Measurements from ENCODE around the gene ADD1.

ADD1 gene

DNA sequence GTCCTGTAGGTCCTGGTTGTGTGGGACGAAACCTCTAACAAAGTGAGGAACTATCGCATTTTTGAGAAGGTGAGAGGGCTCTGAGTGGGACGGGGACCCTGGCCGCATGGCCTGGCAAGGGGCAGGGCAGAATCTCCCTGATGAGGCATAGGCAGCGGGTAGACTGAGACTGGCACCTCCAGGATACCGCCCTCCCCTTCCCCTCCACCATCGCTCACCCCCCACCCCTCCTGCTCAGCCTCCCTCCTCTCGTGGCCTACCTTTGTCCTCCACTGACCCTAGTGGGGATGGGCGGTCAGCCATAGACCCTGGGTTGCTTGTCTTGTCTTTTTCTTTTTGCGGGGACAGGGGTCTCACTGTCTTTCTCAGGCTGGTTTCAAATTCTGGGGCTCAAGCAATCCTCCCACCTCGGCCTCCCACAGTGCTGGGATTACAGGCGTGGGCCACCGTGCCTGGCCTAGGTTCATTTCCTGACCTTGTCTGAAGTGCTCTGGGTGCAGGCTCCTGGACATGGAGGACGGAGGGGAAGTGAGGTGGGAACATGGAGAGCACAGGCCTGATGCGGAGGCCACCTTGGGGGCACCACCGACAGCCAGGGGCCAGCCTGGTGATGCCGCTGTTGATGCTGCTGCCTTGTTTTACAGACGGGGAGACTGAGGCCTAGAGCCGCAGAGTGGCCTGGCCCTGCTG is 10.5 kb upstream of the ADD1 start:
- in situ Hi-C loops (cut with HindIII; ENCODE audit: low sequenced_read_pairs) = no loop called here
- H3K4me3 ChIP-seq (ENCODE audit: low read depth, low read length) = no peak overlapping the region
- TF ChIP-seq, protein P1, sequence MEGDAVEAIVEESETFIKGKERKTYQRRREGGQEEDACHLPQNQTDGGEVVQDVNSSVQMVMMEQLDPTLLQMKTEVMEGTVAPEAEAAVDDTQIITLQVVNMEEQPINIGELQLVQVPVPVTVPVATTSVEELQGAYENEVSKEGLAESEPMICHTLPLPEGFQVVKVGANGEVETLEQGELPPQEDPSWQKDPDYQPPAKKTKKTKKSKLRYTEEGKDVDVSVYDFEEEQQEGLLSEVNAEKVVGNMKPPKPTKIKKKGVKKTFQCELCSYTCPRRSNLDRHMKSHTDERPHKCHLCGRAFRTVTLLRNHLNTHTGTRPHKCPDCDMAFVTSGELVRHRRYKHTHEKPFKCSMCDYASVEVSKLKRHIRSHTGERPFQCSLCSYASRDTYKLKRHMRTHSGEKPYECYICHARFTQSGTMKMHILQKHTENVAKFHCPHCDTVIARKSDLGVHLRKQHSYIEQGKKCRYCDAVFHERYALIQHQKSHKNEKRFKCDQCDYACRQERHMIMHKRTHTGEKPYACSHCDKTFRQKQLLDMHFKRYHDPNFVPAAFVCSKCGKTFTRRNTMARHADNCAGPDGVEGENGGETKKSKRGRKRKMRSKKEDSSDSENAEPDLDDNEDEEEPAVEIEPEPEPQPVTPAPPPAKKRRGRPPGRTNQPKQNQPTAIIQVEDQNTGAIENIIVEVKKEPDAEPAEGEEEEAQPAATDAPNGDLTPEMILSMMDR (IDR thresholded peaks at IDR 0.05; ENCODE audit: low read depth, low read length) = no peak
- no peak for DNase-seq (ENCODE audit: low read depth, low spot score)

DNA sequence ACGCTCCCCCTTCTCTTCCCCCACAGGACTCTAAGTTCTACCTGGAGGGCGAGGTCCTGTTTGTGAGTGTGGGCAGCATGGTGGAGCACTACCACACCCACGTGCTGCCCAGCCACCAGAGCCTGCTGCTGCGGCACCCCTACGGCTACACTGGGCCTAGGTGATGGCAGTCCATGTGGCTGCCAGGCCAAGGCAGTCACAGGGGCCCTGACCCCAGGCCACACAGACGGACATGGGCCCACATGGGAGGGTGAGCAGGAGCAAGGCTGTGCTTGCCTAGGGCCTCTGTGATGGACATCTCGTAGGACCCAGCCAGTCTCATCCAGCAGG is 10.0 kb upstream of the ADD1 start:
- in situ Hi-C loops (cut with HindIII; ENCODE audit: low sequenced_read_pairs) = no loop called here
- no peak for DNase-seq (ENCODE audit: low read depth, low spot score)
- TF ChIP-seq, protein P1 (IDR thresholded peaks at IDR 0.05; ENCODE audit: low read depth, low read length) = no peak
- no peak overlapping the region for H3K4me3 ChIP-seq (ENCODE audit: low read depth, low read length)

DNA sequence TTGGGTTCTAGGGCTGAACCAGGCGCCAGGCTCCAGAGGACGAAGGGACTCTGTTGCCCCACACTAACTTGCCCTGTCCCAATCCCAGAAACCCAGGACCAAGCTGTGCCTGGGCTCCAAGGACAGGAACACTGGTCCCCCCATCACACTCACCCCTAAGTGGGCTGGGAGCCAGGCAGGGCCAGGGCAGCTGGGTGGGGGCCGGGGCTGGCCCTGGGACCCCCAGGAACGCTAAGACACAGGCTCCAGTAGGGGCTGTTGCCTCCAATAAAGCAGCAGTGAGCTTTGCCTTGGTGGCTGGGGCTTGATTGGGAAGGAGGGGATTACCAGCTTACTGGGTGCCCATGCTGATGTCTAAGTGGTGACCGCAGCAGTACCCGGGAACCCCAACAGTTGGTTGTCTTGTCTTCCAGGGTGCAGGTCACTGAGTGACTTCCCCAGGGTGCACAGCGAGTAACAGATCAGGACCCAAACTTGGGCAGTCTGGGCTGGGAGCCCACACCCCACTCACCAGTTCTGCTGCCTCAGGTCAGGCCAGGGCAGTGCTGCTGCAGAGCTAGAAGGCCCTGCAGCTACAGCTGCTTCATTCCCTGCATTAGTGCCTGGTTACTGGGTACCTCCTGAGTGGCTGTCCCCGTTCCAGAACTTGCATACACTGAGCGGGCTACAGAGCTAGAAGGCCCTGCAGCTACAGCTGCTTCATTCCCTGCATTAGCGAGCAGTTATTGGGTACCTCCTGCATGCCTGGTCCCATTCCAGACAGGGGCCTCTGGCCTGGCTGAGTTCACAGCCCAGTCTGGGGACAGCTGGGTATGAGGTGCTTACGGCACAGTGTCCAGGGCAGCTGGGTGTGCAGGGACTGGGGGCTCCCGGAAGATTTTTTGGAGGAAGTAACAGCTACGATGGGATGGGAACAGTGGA is 9.4 kb upstream of the ADD1 start:
- no peak overlapping the region for H3K4me3 ChIP-seq (ENCODE audit: low read depth, low read length)
- DNase-seq (ENCODE audit: low read depth, low spot score) = no peak
- TF ChIP-seq, protein P1 (IDR thresholded peaks at IDR 0.05; ENCODE audit: low read depth, low read length) = no peak
- in situ Hi-C loops (cut with HindIII; ENCODE audit: low sequenced_read_pairs) = no loop called here

- in situ Hi-C loops (cut with HindIII; ENCODE audit: low sequenced_read_pairs) = no loop called here
- H3K4me3 ChIP-seq (ENCODE audit: low read depth, low read length) = no peak overlapping the region
- TF ChIP-seq, protein P1 (IDR thresholded peaks at IDR 0.05; ENCODE audit: low read depth, low read length) = no peak
- no peak for DNase-seq (ENCODE audit: low read depth, low spot score)
Observed at GRCh38 chr4:2835978-2836377, 7.7 kb upstream of the ADD1 start.

- no peak overlapping the region for H3K4me3 ChIP-seq (ENCODE audit: low read depth, low read length)
- no peak for DNase-seq (ENCODE audit: low read depth, low spot score)
- in situ Hi-C loops (cut with HindIII; ENCODE audit: low sequenced_read_pairs) = no loop called here
- TF ChIP-seq, protein P1 (IDR thresholded peaks at IDR 0.05; ENCODE audit: low read depth, low read length) = no peak
Observed at GRCh38 chr4:2836391-2836859, 7.2 kb upstream of the ADD1 start.

DNA sequence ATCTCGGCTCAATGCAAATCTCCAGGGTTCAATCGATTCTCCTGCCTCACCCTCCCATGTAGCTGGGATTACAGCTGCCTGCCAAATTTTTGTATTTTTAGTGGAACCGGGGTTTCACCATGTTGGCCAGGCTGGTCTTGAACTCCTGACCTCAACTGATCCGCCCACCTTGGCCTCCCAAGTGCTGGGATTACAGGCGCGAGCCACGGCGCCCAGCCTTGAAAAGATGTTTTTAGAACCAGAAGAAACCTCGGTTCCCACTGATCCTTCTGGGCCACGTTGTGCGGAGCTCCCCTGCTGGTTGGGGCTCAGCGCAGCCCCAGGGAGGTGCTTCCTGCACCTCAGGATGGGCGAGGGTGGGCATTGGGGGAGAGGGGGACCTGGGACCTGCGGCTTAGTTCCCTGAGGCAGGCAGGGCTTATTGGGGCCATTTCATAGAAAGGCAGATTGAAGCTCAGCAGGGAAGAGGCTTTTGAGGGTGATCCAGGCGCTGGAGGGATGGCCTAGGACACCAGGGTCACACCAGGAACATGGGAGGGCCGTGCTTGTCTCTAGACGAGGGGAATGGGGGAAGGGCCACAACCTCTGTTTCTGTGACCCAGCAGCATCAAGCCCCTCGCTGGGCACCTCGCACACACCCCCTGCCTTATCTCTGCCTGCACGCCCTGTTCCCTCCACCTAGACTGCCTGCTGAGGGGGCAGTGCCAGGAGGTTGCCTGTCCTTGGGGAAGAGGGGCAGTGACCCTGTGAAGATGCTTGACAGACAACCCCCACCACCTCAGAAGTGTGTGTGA is 6.3 kb upstream of the ADD1 start:
- TF ChIP-seq, protein P1 (IDR thresholded peaks at IDR 0.05; ENCODE audit: low read depth, low read length) = no peak
- H3K4me3 ChIP-seq (ENCODE audit: low read depth, low read length) = no peak overlapping the region
- DNase-seq (ENCODE audit: low read depth, low spot score) = no peak
- in situ Hi-C loops (cut with HindIII; ENCODE audit: low sequenced_read_pairs) = no loop called here

All from astrocyte of the spinal cord (primary cell).